ENCODE results near the gene IFT88.

Gene IFT88

GRCh38 chr13:20567881-20568528, 1.0 kb downstream of the IFT88 start:
- DNase-seq = no peak

GRCh38 chr13:20570517-20570916, 3.6 kb downstream of the IFT88 start:
- no peak for DNase-seq

- DNase-seq = no peak
Measured at GRCh38 chr13:20571676-20572075, 4.7 kb downstream of the IFT88 start.

- DNase-seq = no peak
Measured at GRCh38 chr13:20573186-20573585, 6.2 kb downstream of the IFT88 start.

GRCh38 chr13:20573636-20574035, 6.7 kb downstream of the IFT88 start:
- no peak for DNase-seq

GRCh38 chr13:20579191-20579590, 12.2 kb downstream of the IFT88 start:
- no peak for DNase-seq

- DNase-seq = no peak
Measured at GRCh38 chr13:20580257-20580656, 13.3 kb downstream of the IFT88 start.

- no peak for DNase-seq
Measured at GRCh38 chr13:20582026-20582425, 15.1 kb downstream of the IFT88 start.

GRCh38 chr13:20583803-20584293, 16.9 kb downstream of the IFT88 start:
- DNase-seq = no peak

- DNase-seq = no peak
Measured at GRCh38 chr13:20585371-20585770, 18.4 kb downstream of the IFT88 start.

GRCh38 chr13:20588529-20589110, 21.7 kb downstream of the IFT88 start:
- DNase-seq = no peak

- no peak for DNase-seq
Measured at GRCh38 chr13:20590561-20590960, 23.6 kb downstream of the IFT88 start.

- DNase-seq = no peak
Measured at GRCh38 chr13:20592606-20593005, 25.6 kb downstream of the IFT88 start.

- no peak for DNase-seq
Measured at GRCh38 chr13:20594280-20594679, 27.3 kb downstream of the IFT88 start.

- no peak for DNase-seq
Measured at GRCh38 chr13:20607015-20607414, 40.1 kb downstream of the IFT88 start.

GRCh38 chr13:20608438-20609020, 41.6 kb downstream of the IFT88 start:
- no peak for DNase-seq

GRCh38 chr13:20609145-20609544, 42.2 kb downstream of the IFT88 start:
- no peak for DNase-seq

GRCh38 chr13:20610006-20610405, 43.0 kb downstream of the IFT88 start:
- DNase-seq = no peak

- no peak for DNase-seq
Measured at GRCh38 chr13:20616059-20616797, 49.3 kb downstream of the IFT88 start.

- no peak for DNase-seq
Measured at GRCh38 chr13:20623000-20623399, 56.0 kb downstream of the IFT88 start.

GRCh38 chr13:20624213-20624612, 57.3 kb downstream of the IFT88 start:
- DNase-seq = no peak

- DNase-seq = no peak
Measured at GRCh38 chr13:20633802-20634201, 66.8 kb downstream of the IFT88 start.

GRCh38 chr13:20636079-20636478, 69.1 kb downstream of the IFT88 start:
- no peak for DNase-seq

- no peak for DNase-seq
Measured at GRCh38 chr13:20637811-20638210, 70.9 kb downstream of the IFT88 start.

Data from NCI-H1105 treated with DMSO at 0.1 percent for 48 hours (cell line).